Kidney (tissue), 14 donors: ENCODE data around the gene DUSP2. TPM values are rescaled to one million over a fixed set of nuclear protein-coding genes. Genes with fewer than 3 reads are reported as not detected.

Experiments
- DNase-seq, 5 donors: peaks; one replicate each; pipeline ENCODE4 v3.0.0-alpha.2; 2013 to 2020
- FAIRE-seq: peaks from 2 replicates; lab custom pipeline; 2012; peaks lifted over from hg19 to GRCh38; lab: Jason Lieb, UNC
- H3K27ac ChIP-seq, 2 donors: one replicate each; pipeline ENCODE4 v1.7.0; 2013; ENCODE audit warnings: low read depth in 2 of 2, low read length in 2 of 2, inconsistent platforms in 1 of 2
- H3K27me3 ChIP-seq: one replicate; pipeline ENCODE4 v1.7.1; 2013; ENCODE audit warnings: low read length, inconsistent platforms; ENCODE audit not compliant: control insufficient read depth, insufficient read depth
- H3K36me3 ChIP-seq, 3 donors: one replicate each; pipeline versions ENCODE4 v1.7.0 to v1.7.1; 2013; ENCODE audit warnings: low read length in 3 of 3, control low read depth in 1 of 3, inconsistent platforms in 1 of 3; ENCODE audit not compliant: insufficient read depth in 3 of 3, control insufficient read depth in 2 of 3
- H3K4me1 ChIP-seq, 3 donors: one replicate each; pipeline versions ENCODE4 v1.7.0 to v1.7.1; 2013; ENCODE audit warnings: low read length in 3 of 3, inconsistent platforms in 1 of 3, low read depth in 1 of 3; ENCODE audit not compliant: control insufficient read depth in 2 of 3, insufficient read depth in 2 of 3
- H3K4me3 ChIP-seq, 3 donors: one replicate each; pipeline versions ENCODE4 v1.7.0 to v1.8.1; 2013; ENCODE audit warnings: low read length in 3 of 3, control low read depth in 1 of 3, inconsistent platforms in 1 of 3
- H3K9ac ChIP-seq, 3 donors: one replicate each; pipeline versions ENCODE4 v1.7.0 to v1.7.1; 2013; ENCODE audit warnings: low read length in 3 of 3, control low read depth in 1 of 3, inconsistent platforms in 1 of 3
- H3K9me3 ChIP-seq, 3 donors: one replicate each; pipeline versions ENCODE4 v1.7.0 to v1.7.1; 2013; ENCODE audit warnings: low read length in 3 of 3, control low read depth in 1 of 3, inconsistent platforms in 1 of 3; ENCODE audit not compliant: control insufficient read depth in 2 of 3, insufficient read depth in 1 of 3
- intact Hi-C: fragments of 100-400 bp; cut with DNase I; formaldehyde crosslinking; loops from one replicate; pipeline ENCODE4 v1.11.1; 2022
- polyA plus RNA-seq: library from polyadenylated mRNA; stranded (reverse); fragments of 350-450 nt; fragmentation: Illumina TruSeq; extraction: RNeasy Lipid Tissue Mini Kit (QIAGEN cat#74804); gene quantifications from one replicate; pipeline ENCODE4 v1.2.3, GENCODE V29; 2014; ENCODE audit warnings: low read depth, low replicate concordance; ENCODE audit not compliant: insufficient read depth
- total RNA-seq: library from RNA; stranded (reverse); fragmentation: NEBNext Ultra II Directional; extraction: Animal tissue kit (Norgen Biotek cat#: 25700); gene quantifications from one replicate; pipeline ENCODE4 v1.2.1, GENCODE V29; 2021
- TF ChIP-seq, protein P1 (sequence below): IDR thresholded peaks from 3 replicates; pipeline ENCODE4 v1.5.1; 2012; ENCODE audit warnings: mild to moderate bottlenecking, moderate library complexity, borderline replicate concordance; ENCODE audit not compliant: insufficient read depth; ENCODE audit errors: extremely low read depth
- donor health status: control.
- donor health status: control.
- donor health status: control.
- donor health status: control.
- donor health status: control.
- donor health status: DM: yes; HTN: yes; CAD: no.
- donor health status: Normal renal cell carcinoma (clear cell type).

The DUSP2 gene
- total and polyA plus RNA-seq, 2 donors from 2014 or later, result 5.6 to 11.8 TPM

DNA sequence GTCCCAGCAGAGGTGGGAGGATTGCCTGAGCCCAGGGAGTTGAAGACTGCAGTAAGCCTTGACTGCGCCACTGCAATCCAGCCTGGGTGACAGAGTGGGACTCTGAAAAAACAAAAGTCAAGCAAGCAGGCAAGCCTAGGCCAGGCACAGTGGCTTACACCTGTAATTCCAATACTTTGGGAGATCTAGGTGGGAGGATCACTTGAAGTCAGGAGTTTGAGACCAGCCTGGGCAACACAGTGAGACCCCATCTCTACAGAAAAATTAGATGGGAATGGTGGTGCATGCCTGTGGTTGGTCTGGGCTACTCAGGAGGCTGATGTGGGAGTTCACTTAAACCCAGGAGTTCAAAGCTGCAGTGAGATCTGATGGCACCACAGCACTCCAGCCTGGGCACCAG lies 34.8 kb upstream of the DUSP2 start:
- TF ChIP-seq, protein P1, sequence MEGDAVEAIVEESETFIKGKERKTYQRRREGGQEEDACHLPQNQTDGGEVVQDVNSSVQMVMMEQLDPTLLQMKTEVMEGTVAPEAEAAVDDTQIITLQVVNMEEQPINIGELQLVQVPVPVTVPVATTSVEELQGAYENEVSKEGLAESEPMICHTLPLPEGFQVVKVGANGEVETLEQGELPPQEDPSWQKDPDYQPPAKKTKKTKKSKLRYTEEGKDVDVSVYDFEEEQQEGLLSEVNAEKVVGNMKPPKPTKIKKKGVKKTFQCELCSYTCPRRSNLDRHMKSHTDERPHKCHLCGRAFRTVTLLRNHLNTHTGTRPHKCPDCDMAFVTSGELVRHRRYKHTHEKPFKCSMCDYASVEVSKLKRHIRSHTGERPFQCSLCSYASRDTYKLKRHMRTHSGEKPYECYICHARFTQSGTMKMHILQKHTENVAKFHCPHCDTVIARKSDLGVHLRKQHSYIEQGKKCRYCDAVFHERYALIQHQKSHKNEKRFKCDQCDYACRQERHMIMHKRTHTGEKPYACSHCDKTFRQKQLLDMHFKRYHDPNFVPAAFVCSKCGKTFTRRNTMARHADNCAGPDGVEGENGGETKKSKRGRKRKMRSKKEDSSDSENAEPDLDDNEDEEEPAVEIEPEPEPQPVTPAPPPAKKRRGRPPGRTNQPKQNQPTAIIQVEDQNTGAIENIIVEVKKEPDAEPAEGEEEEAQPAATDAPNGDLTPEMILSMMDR, result no peak
- Histone ChIP-seq H3K4me1 (no peaks in the 10 kb centered on the region), H3K36me3 (peaks cover 2 to 8% (median 2%) of the 10 kb centered on the region in 3 donors), H3K4me3 (no peak overlapping the region), H3K9me3 (no peaks in the 10 kb centered on the region), H3K27ac (no peak overlapping the region), H3K9ac (no peak overlapping the region), H3K27me3 (no peaks in the 10 kb centered on the region)
- DNase-seq (no peak), FAIRE-seq (no peak)
- intact Hi-C loops, result no loop called here

DNA sequence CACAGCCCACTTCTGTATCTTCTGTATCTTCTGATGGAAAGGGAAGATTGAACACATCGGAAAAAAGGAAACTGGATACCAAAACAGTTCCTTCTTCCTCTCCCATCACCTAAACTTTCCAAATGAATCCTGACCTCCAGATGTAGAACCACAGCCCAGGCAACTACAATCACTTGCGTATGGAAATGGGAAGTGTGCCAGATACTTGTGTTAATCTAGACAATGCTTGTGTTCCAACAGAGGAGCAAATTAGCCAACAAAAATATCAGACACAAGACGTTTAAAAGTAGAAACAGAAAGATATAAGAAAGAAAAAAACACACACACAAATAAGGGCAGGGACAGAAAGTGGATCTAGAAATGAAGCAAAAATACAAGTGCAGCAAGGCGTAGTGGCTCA lies 31.4 kb upstream of the DUSP2 start:
- no peak for FAIRE-seq
- TF ChIP-seq, protein P1, result no peak
- intact Hi-C loops, result no loop called here

DNA sequence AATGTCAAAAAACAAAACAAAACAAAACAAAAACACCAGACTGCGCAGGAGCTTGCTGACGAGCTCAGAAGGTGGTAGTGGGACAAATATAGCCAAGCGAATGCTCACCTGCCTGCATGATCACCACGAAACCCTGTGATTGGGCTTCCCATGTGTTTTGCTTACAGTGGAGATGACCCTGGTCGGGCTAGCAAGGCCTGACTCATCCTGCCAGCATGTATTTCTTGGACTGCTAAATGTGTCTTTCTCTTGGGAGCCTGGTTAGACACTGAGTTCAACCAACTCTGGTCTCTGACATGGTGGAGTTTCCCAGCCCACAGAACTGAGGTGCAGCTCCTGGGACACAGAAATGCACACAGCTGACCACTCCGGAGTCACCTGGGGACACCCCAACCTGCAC lies 30.7 kb upstream of the DUSP2 start:
- no peak overlapping the region for H3K9ac ChIP-seq
- H3K9me3 ChIP-seq, result no peaks in the 10 kb centered on the region
- DNase-seq, result no peak
- intact Hi-C loops, result no loop called here
- FAIRE-seq, result no peak
- H3K36me3 ChIP-seq, result no peaks in the 10 kb centered on the region
- no peaks in the 10 kb centered on the region for H3K27me3 ChIP-seq
- no peak overlapping the region for H3K4me3 ChIP-seq
- no peak overlapping the region for H3K27ac ChIP-seq
- H3K4me1 ChIP-seq, result no peaks in the 10 kb centered on the region
- TF ChIP-seq, protein P1, result no peak

More for the DNA sequence above, 31.4 kb upstream of the DUSP2 start:
- no peak overlapping the region for H3K27ac ChIP-seq
- no peaks in the 10 kb centered on the region for H3K4me1 ChIP-seq
- DNase-seq, result no peak
- no peak overlapping the region for H3K4me3 ChIP-seq
- no peaks in the 10 kb centered on the region for H3K9me3 ChIP-seq
- H3K9ac ChIP-seq, result no peak overlapping the region
- no peaks in the 10 kb centered on the region for H3K36me3 ChIP-seq
- no peaks in the 10 kb centered on the region for H3K27me3 ChIP-seq
